Esophagus mucosa (tissue), 1 donor: ENCODE measurements around the gene MYORG. TPM values are rescaled to one million over a fixed set of nuclear protein-coding genes. Genes with fewer than 3 reads are reported as not detected.

ENCODE experiments used
- ATAC-seq: fragments of 200-7000 bp; cut with Tn5 transposase; one replicate; pipeline ENCODE4 v1.9.1; 2020
- total RNA-seq: library from RNA; stranded (reverse); gene quantifications from one replicate; pipeline ENCODE4 v1.2.4, GENCODE V29; 2023
- donor health status: DM: yes; HTN: yes; CAD: no.

MYORG gene
- 5.4 TPM for total RNA-seq

- peak; percentile 89 for ATAC-seq
Observed at GRCh38 chr9:34376596-34377403, at the start of gene MYORG. MYORG (minus strand) TSS chr9:34376898; CDS start chr9:34372943, 3,955 bp downstream.

- ATAC-seq, result no peak
Observed at GRCh38 chr9:34419716-34420504, 43.2 kb upstream of the MYORG start.

GRCh38 chr9:34417734-34418133, 41.0 kb upstream of the MYORG start:
- ATAC-seq, result no peak

GRCh38 chr9:34413231-34413852, 36.6 kb upstream of the MYORG start:
- no peak for ATAC-seq

- ATAC-seq, result no peak
Observed at GRCh38 chr9:34412336-34412735, 35.6 kb upstream of the MYORG start.

GRCh38 chr9:34409154-34409553, 32.5 kb upstream of the MYORG start:
- ATAC-seq, result no peak

- ATAC-seq, result no peak
Observed at GRCh38 chr9:34408173-34408572, 31.5 kb upstream of the MYORG start.

- ATAC-seq, result no peak
Observed at GRCh38 chr9:34406219-34406618, 29.5 kb upstream of the MYORG start.

- ATAC-seq, result no peak
Observed at GRCh38 chr9:34405719-34406118, 29.0 kb upstream of the MYORG start.

- peak; percentile 53 for ATAC-seq
Observed at GRCh38 chr9:34403554-34404380, 27.1 kb upstream of the MYORG start.

- ATAC-seq, result no peak
Observed at GRCh38 chr9:34400686-34401602, 24.2 kb upstream of the MYORG start.

GRCh38 chr9:34400275-34400674, 23.6 kb upstream of the MYORG start:
- no peak for ATAC-seq

GRCh38 chr9:34399729-34400128, 23.0 kb upstream of the MYORG start:
- no peak for ATAC-seq

- no peak for ATAC-seq
Observed at GRCh38 chr9:34398875-34399274, 22.2 kb upstream of the MYORG start.

- no peak for ATAC-seq
Observed at GRCh38 chr9:34396276-34397214, 19.8 kb upstream of the MYORG start.

- no peak for ATAC-seq
Observed at GRCh38 chr9:34392511-34392910, 15.8 kb upstream of the MYORG start.

- ATAC-seq, result no peak
Observed at GRCh38 chr9:34387239-34387638, 10.5 kb upstream of the MYORG start.

- ATAC-seq, result no peak
Observed at GRCh38 chr9:34386656-34387055, 10.0 kb upstream of the MYORG start.

GRCh38 chr9:34385561-34386230, 9.0 kb upstream of the MYORG start:
- ATAC-seq, result no peak
